GM23248 (cell line): ENCODE data around the gene FAM72D.
"Not testable (repeated sequence)": the region's sequence is repeated elsewhere in the genome, so short reads cannot be mapped to it uniquely, and the experiment has no call there.

Source experiments
- EZH2 ChIP-seq: fragments of 200-600 bp; sonication (generic); IDR thresholded peaks from 2 replicates; pipeline ENCODE4 v1.6.1; 2018; ENCODE audit warnings: antibody characterized with exemption, mild to moderate bottlenecking; ENCODE audit not compliant: insufficient read depth, poor library complexity, severe bottlenecking
- EZH2phosphoT487 ChIP-seq: fragments of 200-600 bp; sonication (generic); IDR thresholded peaks from 2 replicates; pipeline ENCODE4 v1.6.1; 2018; ENCODE audit warnings: antibody characterized with exemption, moderate library complexity, mild to moderate bottlenecking, low read depth; ENCODE audit not compliant: insufficient read depth

GRCh38 chr1:145128697-145129469 lies 33.1 kb downstream of the FAM72D start:
- TF ChIP-seq EZH2, EZH2phosphoT487: not testable (repeated sequence)
